ENCODE results near the gene NDUFB11. TPM values are rescaled to one million over a fixed set of nuclear protein-coding genes. Genes with fewer than 3 reads are reported as not detected.

Gene NDUFB11
- total RNA-seq, 1 experiment from 2014 or later: 110 TPM

DNA sequence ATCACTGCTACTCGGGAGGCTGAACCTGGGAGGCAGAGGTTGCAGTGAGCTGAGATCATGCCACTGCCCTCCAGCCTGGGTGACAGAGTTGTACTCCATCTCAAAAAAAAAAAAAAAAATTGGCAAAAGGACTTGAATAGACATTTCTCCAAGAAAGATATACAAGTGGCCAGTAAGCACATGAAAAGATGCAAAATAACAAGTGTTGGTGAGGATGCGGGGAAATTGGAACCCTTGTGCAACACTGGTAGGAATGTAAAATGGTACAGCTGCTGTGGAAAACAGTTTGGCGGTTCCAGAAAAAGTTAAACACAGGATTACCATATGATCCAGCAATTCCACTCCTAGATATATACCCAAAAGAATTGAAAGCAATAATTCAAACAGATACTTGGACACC lies 19.9 kb upstream of the NDUFB11 start:
- H3K36me3 Mint-ChIP-seq: peaks cover 11% of the 10 kb centered on the region
- ChIA-PET POLR2A (no interaction called here), CTCF (no interaction called here)
- H3K4me1 Mint-ChIP-seq: no peaks in the 10 kb centered on the region
- H3K27ac Mint-ChIP-seq: no peak overlapping the region
- H3K4me3 Mint-ChIP-seq: no peak overlapping the region
- no peak for ATAC-seq
- H3K9me3 Mint-ChIP-seq: 0 out of 2 replicates have a peak, but pooled peaks cover 3% of the 10 kb centered on the region
- H3K27me3 Mint-ChIP-seq (ENCODE audit: low read depth): no peaks in the 10 kb centered on the region
- no peak for TF ChIP-seq TEAD1 (CRISPR knock-in tag; IDR thresholded peaks at IDR 0.05)
- TF ChIP-seq ZNF671 (CRISPR knock-in tag; IDR thresholded peaks at IDR 0.05): no peak
- TF ChIP-seq ZNF138 (CRISPR knock-in tag; conservative IDR thresholded peaks at IDR 0.05): no peak
- TF ChIP-seq ZNF423 (CRISPR knock-in tag; IDR thresholded peaks at IDR 0.05): no peak
- TF ChIP-seq, protein P1, sequence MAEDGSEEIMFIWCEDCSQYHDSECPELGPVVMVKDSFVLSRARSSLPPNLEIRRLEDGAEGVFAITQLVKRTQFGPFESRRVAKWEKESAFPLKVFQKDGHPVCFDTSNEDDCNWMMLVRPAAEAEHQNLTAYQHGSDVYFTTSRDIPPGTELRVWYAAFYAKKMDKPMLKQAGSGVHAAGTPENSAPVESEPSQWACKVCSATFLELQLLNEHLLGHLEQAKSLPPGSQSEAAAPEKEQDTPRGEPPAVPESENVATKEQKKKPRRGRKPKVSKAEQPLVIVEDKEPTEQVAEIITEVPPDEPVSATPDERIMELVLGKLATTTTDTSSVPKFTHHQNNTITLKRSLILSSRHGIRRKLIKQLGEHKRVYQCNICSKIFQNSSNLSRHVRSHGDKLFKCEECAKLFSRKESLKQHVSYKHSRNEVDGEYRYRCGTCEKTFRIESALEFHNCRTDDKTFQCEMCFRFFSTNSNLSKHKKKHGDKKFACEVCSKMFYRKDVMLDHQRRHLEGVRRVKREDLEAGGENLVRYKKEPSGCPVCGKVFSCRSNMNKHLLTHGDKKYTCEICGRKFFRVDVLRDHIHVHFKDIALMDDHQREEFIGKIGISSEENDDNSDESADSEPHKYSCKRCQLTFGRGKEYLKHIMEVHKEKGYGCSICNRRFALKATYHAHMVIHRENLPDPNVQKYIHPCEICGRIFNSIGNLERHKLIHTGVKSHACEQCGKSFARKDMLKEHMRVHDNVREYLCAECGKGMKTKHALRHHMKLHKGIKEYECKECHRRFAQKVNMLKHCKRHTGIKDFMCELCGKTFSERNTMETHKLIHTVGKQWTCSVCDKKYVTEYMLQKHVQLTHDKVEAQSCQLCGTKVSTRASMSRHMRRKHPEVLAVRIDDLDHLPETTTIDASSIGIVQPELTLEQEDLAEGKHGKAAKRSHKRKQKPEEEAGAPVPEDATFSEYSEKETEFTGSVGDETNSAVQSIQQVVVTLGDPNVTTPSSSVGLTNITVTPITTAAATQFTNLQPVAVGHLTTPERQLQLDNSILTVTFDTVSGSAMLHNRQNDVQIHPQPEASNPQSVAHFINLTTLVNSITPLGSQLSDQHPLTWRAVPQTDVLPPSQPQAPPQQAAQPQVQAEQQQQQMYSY (CRISPR knock-in tag; IDR thresholded peaks at IDR 0.05): no peak
- TF ChIP-seq JAZF1 (CRISPR knock-in tag; IDR thresholded peaks at IDR 0.05): no peak
- no peak for TF ChIP-seq ZNF219 (CRISPR knock-in tag; IDR thresholded peaks at IDR 0.05; ENCODE audit: borderline replicate concordance)
- TF ChIP-seq MYBL2 (CRISPR knock-in tag; IDR thresholded peaks at IDR 0.05): no peak
- no peak for TF ChIP-seq NR1H2 (CRISPR knock-in tag; IDR thresholded peaks at IDR 0.05)
- no peak for TF ChIP-seq NR2C2 (CRISPR knock-in tag; IDR thresholded peaks at IDR 0.05)
- TF ChIP-seq, protein P2, sequence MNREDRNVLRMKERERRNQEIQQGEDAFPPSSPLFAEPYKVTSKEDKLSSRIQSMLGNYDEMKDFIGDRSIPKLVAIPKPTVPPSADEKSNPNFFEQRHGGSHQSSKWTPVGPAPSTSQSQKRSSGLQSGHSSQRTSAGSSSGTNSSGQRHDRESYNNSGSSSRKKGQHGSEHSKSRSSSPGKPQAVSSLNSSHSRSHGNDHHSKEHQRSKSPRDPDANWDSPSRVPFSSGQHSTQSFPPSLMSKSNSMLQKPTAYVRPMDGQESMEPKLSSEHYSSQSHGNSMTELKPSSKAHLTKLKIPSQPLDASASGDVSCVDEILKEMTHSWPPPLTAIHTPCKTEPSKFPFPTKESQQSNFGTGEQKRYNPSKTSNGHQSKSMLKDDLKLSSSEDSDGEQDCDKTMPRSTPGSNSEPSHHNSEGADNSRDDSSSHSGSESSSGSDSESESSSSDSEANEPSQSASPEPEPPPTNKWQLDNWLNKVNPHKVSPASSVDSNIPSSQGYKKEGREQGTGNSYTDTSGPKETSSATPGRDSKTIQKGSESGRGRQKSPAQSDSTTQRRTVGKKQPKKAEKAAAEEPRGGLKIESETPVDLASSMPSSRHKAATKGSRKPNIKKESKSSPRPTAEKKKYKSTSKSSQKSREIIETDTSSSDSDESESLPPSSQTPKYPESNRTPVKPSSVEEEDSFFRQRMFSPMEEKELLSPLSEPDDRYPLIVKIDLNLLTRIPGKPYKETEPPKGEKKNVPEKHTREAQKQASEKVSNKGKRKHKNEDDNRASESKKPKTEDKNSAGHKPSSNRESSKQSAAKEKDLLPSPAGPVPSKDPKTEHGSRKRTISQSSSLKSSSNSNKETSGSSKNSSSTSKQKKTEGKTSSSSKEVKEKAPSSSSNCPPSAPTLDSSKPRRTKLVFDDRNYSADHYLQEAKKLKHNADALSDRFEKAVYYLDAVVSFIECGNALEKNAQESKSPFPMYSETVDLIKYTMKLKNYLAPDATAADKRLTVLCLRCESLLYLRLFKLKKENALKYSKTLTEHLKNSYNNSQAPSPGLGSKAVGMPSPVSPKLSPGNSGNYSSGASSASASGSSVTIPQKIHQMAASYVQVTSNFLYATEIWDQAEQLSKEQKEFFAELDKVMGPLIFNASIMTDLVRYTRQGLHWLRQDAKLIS (CRISPR knock-in tag; IDR thresholded peaks at IDR 0.05; ENCODE audit: borderline replicate concordance): no peak
- no peak for DNase-seq (ENCODE audit: low spot score)

DNA sequence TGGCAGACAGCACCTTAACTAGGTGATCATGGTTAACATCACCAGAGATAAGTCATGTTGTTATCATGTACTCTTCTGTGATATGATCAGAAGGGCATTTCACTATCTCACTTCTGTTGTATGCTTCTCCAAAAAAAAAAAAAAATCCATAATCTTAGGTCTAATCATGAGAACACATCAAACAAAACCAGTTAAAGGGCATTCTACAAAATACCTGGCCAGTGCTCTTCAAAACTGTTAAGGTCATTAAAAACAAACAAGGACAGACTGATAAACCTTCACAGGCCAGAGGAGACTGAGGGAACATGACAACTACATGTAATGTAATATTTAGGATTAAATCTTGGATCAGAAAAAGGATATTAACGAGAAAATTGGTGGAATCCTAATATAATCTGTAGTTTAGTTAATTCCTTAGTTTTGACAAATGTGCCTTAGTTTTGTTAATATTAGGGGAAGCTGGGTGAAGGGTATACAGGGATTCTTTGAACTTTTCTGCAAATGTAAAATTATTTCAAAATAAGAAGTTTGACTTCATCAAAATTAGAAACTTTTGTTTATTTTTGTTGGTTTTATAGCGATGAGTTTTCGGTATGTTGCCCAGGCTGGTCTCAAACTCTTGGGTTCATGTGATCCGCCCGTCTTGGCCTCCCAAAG lies 18.6 kb upstream of the NDUFB11 start:
- peaks cover 11% of the 10 kb centered on the region for H3K36me3 Mint-ChIP-seq
- ChIA-PET POLR2A (no interaction called here), CTCF (no interaction called here)
- no peak for DNase-seq (ENCODE audit: low spot score)
- H3K4me1 Mint-ChIP-seq: no peaks in the 10 kb centered on the region
- H3K4me3 Mint-ChIP-seq: no peak overlapping the region
- H3K27ac Mint-ChIP-seq: no peak overlapping the region
- 0 out of 2 replicates have a peak, but pooled peaks cover 3% of the 10 kb centered on the region for H3K9me3 Mint-ChIP-seq
- ATAC-seq: no peak
- no peaks in the 10 kb centered on the region for H3K27me3 Mint-ChIP-seq (ENCODE audit: low read depth)
- TF ChIP-seq IRF2 (CRISPR knock-in tag; IDR thresholded peaks at IDR 0.05; ENCODE audit: borderline replicate concordance, low read depth): no peak
- TF ChIP-seq, protein P3, sequence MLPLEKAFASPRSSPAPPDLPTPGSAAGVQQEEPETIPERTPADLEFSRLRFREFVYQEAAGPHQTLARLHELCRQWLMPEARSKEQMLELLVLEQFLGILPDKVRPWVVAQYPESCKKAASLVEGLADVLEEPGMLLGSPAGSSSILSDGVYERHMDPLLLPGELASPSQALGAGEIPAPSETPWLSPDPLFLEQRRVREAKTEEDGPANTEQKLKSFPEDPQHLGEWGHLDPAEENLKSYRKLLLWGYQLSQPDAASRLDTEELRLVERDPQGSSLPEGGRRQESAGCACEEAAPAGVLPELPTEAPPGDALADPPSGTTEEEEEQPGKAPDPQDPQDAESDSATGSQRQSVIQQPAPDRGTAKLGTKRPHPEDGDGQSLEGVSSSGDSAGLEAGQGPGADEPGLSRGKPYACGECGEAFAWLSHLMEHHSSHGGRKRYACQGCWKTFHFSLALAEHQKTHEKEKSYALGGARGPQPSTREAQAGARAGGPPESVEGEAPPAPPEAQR (CRISPR knock-in tag; IDR thresholded peaks at IDR 0.05): no peak
- TF ChIP-seq NFYB (CRISPR knock-in tag; conservative IDR thresholded peaks at IDR 0.05; ENCODE audit: low read depth): no peak
- TF ChIP-seq, protein P4, sequence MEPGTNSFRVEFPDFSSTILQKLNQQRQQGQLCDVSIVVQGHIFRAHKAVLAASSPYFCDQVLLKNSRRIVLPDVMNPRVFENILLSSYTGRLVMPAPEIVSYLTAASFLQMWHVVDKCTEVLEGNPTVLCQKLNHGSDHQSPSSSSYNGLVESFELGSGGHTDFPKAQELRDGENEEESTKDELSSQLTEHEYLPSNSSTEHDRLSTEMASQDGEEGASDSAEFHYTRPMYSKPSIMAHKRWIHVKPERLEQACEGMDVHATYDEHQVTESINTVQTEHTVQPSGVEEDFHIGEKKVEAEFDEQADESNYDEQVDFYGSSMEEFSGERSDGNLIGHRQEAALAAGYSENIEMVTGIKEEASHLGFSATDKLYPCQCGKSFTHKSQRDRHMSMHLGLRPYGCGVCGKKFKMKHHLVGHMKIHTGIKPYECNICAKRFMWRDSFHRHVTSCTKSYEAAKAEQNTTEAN (CRISPR knock-in tag; IDR thresholded peaks at IDR 0.05): no peak
